ENCODE data around the gene NRG3. TPM values are rescaled to one million over a fixed set of nuclear protein-coding genes. Genes with fewer than 3 reads are reported as not detected.

NRG3 gene
- total RNA-seq, 4 donors from 2014 or later = under 0.01 to 0.65 (median 0.17) TPM

DNA sequence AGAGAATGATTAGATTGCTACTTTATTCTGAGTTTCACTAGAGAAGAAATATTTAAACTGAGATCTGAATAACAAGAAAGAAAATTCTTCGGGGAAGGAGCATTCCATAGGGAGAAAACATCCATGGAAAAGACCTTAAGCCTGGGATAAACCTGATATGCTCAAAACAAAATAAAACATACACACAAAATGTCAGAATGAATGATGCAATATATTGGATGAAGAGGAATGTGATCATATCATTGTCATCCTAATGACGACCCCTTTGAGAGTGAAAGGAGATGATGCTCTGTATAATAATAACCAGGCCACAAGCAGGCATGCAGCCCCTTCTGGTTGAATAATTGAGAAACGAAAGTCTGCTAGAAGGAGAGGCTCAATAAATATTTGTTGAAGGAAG is 882.4 kb downstream of the NRG3 start:
- TF ChIP-seq, protein P1, sequence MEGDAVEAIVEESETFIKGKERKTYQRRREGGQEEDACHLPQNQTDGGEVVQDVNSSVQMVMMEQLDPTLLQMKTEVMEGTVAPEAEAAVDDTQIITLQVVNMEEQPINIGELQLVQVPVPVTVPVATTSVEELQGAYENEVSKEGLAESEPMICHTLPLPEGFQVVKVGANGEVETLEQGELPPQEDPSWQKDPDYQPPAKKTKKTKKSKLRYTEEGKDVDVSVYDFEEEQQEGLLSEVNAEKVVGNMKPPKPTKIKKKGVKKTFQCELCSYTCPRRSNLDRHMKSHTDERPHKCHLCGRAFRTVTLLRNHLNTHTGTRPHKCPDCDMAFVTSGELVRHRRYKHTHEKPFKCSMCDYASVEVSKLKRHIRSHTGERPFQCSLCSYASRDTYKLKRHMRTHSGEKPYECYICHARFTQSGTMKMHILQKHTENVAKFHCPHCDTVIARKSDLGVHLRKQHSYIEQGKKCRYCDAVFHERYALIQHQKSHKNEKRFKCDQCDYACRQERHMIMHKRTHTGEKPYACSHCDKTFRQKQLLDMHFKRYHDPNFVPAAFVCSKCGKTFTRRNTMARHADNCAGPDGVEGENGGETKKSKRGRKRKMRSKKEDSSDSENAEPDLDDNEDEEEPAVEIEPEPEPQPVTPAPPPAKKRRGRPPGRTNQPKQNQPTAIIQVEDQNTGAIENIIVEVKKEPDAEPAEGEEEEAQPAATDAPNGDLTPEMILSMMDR (IDR thresholded peaks at IDR 0.05) = no peak
- no peak for TF ChIP-seq EP300 (IDR thresholded peaks at IDR 0.05)
- TF ChIP-seq POLR2A (IDR thresholded peaks at IDR 0.05; ENCODE audit: low read depth) = no peak
- TF ChIP-seq POLR2AphosphoS5 (IDR thresholded peaks at IDR 0.05) = no peak
- no peaks in the 10 kb centered on the region for H3K27me3 ChIP-seq
- 62% methylated on average over 3 of the region's 3 CpGs for WGBS
- H3K36me3 ChIP-seq = no peaks in the 10 kb centered on the region
- no peaks in the 10 kb centered on the region for H3K9me3 ChIP-seq
- no peak overlapping the region for H3K4me3 ChIP-seq
- no peak for DNase-seq (ENCODE audit: extremely low spot score)
- H3K4me1 ChIP-seq = no peaks in the 10 kb centered on the region
- no peak overlapping the region for H3K27ac ChIP-seq (replicated peaks in 1 of 4)
- intact Hi-C loops (cut with DNase I) = no loop called here

DNA sequence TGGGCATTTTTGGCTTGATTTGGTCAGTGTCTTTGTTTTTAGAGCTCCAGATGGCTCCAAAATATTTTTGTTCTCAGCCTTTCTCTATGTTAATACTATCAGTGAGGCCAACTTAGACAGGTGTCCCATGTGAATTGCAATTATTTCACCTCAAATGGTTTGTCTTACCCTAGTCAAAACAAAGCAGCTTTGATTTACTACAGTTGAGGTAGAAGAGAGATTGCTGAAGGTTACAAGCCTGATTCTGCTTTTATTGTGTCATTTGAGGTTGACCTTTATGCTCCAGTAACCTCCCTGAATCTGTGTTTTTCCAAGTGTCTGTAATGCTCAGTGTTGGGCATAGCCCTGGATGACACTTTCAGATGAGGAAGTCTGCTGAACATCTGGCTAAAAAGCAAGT is 882.9 kb downstream of the NRG3 start:
- no peak overlapping the region for H3K27ac ChIP-seq (replicated peaks in 1 of 4)
- no peaks in the 10 kb centered on the region for H3K9me3 ChIP-seq
- no peaks in the 10 kb centered on the region for H3K36me3 ChIP-seq
- no peak overlapping the region for H3K4me3 ChIP-seq
- H3K27me3 ChIP-seq = no peaks in the 10 kb centered on the region
- DNase-seq (ENCODE audit: extremely low spot score) = no peak
- TF ChIP-seq POLR2A (IDR thresholded peaks at IDR 0.05; ENCODE audit: low read depth) (no peak), POLR2AphosphoS5 (IDR thresholded peaks at IDR 0.05) (no peak), EP300 (IDR thresholded peaks at IDR 0.05) (no peak)
- TF ChIP-seq, protein P1 (IDR thresholded peaks at IDR 0.05) = no peak
- no peaks in the 10 kb centered on the region for H3K4me1 ChIP-seq
- intact Hi-C loops (cut with DNase I) = no loop called here

DNA sequence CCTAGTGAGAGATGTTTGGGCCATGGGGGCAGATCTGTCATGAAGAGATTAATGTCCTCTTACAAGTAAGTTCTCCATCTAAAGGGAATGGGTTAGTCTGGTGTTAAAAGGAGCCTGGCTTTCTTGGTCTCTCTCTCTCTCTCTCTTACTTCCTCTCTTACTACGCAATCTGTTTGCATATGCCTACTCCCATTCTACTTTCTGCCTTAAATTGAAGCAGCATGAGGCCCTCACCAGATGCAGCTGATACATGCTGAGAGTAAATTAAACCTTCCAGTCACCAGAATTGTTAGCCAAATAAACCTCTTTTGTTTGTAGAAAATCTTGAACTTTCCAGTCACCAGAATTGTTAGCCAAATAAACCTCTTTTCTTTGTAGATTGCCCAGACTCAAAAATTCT is 884.1 kb downstream of the NRG3 start:
- H3K4me1 ChIP-seq = no peaks in the 10 kb centered on the region
- 86% methylated on average over 1 of the region's 1 CpG for WGBS
- no peak for DNase-seq (ENCODE audit: extremely low spot score)
- intact Hi-C loops (cut with DNase I) = no loop called here
- no peaks in the 10 kb centered on the region for H3K27me3 ChIP-seq
- H3K36me3 ChIP-seq = no peaks in the 10 kb centered on the region
- H3K4me3 ChIP-seq = no peak overlapping the region
- no peak overlapping the region for H3K27ac ChIP-seq (replicated peaks in 1 of 4)
- no peaks in the 10 kb centered on the region for H3K9me3 ChIP-seq
- no peak for TF ChIP-seq POLR2A (IDR thresholded peaks at IDR 0.05; ENCODE audit: low read depth)

DNA sequence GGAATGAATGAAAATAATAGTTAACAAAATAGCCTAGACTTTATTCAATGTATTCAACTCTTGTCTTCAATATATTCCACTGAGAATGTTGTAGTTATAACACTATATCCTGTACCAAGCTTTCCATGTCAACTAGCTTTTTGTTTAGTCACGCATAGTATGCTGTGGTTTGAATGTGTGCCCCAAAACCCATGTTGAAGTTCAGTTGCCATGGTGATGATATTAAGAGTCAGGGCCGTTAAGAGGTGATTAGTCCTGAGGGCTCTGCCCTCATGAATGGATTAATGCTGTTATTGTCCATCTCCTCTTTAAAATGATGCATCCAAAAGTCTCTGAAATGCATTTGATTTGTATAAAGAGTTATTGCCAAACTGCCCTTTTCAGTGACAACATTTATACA is 887.6 kb downstream of the NRG3 start:
- WGBS = 77% methylated on average over 2 of the region's 2 CpGs
- no peak overlapping the region for H3K4me3 ChIP-seq
- TF ChIP-seq, protein P1 (IDR thresholded peaks at IDR 0.05) = no peak
- no peak for TF ChIP-seq POLR2A (IDR thresholded peaks at IDR 0.05; ENCODE audit: low read depth)
- TF ChIP-seq EP300 (IDR thresholded peaks at IDR 0.05) = no peak
- no peak for TF ChIP-seq POLR2AphosphoS5 (IDR thresholded peaks at IDR 0.05)
- no peaks in the 10 kb centered on the region for H3K9me3 ChIP-seq
- H3K4me1 ChIP-seq = no peaks in the 10 kb centered on the region
- no peaks in the 10 kb centered on the region for H3K36me3 ChIP-seq
- no peak for DNase-seq (ENCODE audit: extremely low spot score)
- no peaks in the 10 kb centered on the region for H3K27me3 ChIP-seq
- intact Hi-C loops (cut with DNase I) = no loop called here
- no peak overlapping the region for H3K27ac ChIP-seq (replicated peaks in 1 of 4)

DNA sequence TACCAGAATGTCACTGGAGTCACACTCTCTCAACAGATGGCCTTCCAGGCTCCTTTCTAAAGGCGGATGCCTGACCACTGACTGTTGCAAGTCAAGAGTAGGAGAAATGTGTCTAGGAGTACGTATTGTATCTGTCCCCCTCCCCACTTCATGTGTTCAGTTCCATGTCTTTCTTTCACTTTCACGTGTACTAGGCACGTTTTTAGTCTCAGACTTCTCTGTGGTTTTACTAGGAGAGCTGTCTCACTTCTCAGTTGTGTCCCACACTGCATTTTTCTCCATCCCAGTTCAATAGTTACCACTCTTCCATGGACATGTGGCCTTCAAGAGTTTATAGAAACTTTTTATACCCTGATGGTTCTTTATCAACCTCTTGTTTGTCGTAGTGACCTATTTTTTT is 893.0 kb downstream of the NRG3 start:
- intact Hi-C loops (cut with DNase I) = no loop called here
- Histone ChIP-seq H3K9me3 (no peaks in the 10 kb centered on the region), H3K27me3 (no peaks in the 10 kb centered on the region), H3K4me1 (no peaks in the 10 kb centered on the region), H3K27ac (replicated peaks in 1 of 4) (no peak overlapping the region), H3K36me3 (no peaks in the 10 kb centered on the region), H3K4me3 (no peak overlapping the region)
- TF ChIP-seq POLR2A (IDR thresholded peaks at IDR 0.05; ENCODE audit: low read depth) (no peak), EP300 (IDR thresholded peaks at IDR 0.05) (no peak)
- DNase-seq (ENCODE audit: extremely low spot score) = no peak
- WGBS = 85% methylated on average over 5 of the region's 5 CpGs

DNA sequence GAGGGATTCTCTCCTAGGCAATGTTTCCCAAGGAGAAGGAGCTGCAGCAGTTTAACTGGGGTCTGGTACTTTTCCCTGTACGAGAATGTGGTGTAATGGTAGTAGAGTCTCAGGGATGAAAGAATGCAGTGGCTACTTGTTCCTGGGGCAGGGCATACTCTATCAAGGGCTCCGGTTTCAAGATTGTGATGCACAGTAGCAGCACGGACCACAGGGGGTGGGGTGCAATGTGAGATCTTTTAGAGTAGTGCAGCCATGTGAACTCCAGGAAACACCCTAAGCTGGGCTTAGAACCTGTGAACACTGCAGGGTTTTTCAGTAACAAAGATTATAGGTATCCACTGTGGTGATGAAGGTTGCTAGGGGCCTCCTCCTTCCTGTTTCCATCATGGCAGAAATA is 903.9 kb downstream of the NRG3 start:
- Histone ChIP-seq H3K27me3 (no peaks in the 10 kb centered on the region), H3K27ac (replicated peaks in 1 of 4) (no peak overlapping the region), H3K4me1 (no peaks in the 10 kb centered on the region), H3K36me3 (no peaks in the 10 kb centered on the region), H3K4me3 (no peak overlapping the region), H3K9me3 (peaks cover 0 to 5% (median 2%) of the 10 kb centered on the region in 4 donors)
- 89% methylated on average over 3 of the region's 3 CpGs for WGBS
- no peak for DNase-seq (ENCODE audit: extremely low spot score)
- TF ChIP-seq POLR2AphosphoS5 (IDR thresholded peaks at IDR 0.05) (no peak), EP300 (IDR thresholded peaks at IDR 0.05) (no peak), POLR2A (IDR thresholded peaks at IDR 0.05; ENCODE audit: low read depth) (no peak)
- TF ChIP-seq, protein P1 (IDR thresholded peaks at IDR 0.05) = no peak
- intact Hi-C loops (cut with DNase I) = no loop called here

All from esophagus muscularis mucosa (tissue), 4 donors.